H1 (cell line): ENCODE measurements around the gene LIF. TPM values are rescaled to one million over a fixed set of nuclear protein-coding genes. Genes with fewer than 3 reads are reported as not detected.

Experiments used
- ASH2L ChIP-seq: fragments of 200-600, 300-600 bp; sonication (generic); IDR thresholded peaks from one replicate; pipeline ENCODE4 v1.7.1; 2017; ENCODE audit warnings: low read length
- CHD1 ChIP-seq: IDR thresholded peaks from 2 replicates; pipeline ENCODE4 v1.6.1; 2012; ENCODE audit warnings: low read depth, low read length, improper control_type of control experiment
- CTBP2 ChIP-seq: IDR thresholded peaks from 2 replicates; pipeline ENCODE4 v1.7.0; 2011; ENCODE audit warnings: borderline replicate concordance, mild to moderate bottlenecking, moderate library complexity, mixed read lengths, low read length; ENCODE audit not compliant: insufficient read depth, insufficient read length
- GABPA ChIP-seq: IDR thresholded peaks from 2 replicates; pipeline ENCODE4 v1.6.1; 2011; ENCODE audit warnings: mild to moderate bottlenecking, low read length, moderate library complexity, borderline replicate concordance; ENCODE audit not compliant: insufficient read depth
- polyA plus RNA-seq, 7 experiments: library from polyadenylated mRNA; depleted of rRNA in 3 of 7; stranded (reverse) in 5 of 7; unstranded in 2 of 7; fragments of >200 nt in 5 of 7; fragments of 200-250 nt in 2 of 7; gene quantifications; 1 replicate in 5 of 7; 2 replicates in 1 of 7; 4 replicates in 1 of 7; pipeline versions ENCODE4 v1.2.1 to v1.2.3, GENCODE V29; 2011 to 2013; ENCODE audit warnings: missing spikeins in 2 of 7, mixed read lengths in 2 of 7
- total RNA-seq: library from RNA; stranded (reverse); fragmentation: NEBNext Ultra II Directional; extraction: Animal tissue kit (Norgen Biotek cat#: 25700); gene quantifications from 2 replicates; pipeline ENCODE4 v1.2.1, GENCODE V29; 2021

The LIF gene
- total and polyA plus RNA-seq, 2 of the 8 experiments (the other 6 are each of a cell fraction or from before 2014, with no cell fraction given): 3.3 to 3.5 TPM

DNA sequence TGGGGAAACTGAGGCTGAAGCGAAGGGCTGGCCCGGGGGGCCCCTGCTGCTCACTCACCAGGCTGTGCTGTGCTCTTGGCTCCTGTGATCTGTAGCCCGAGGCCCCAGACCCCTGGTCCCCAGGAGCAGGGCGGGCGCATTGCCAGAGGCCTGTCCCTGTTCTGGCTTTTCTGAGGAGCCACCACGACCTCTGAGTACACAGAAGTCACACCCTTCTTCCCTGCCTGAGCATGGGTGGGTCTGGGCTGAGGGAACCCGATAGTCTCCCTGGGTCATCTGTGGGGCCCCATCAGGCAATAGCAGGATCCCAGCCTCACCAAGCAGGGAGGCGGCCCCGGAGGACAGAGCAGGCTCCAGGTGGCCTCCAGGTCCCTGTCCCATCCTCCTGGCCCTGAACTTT, 37.6 kb upstream of the LIF start (continued):
- TF ChIP-seq CHD1: no peak
- no peak for TF ChIP-seq GABPA
- no peak for TF ChIP-seq ASH2L
- no peak for TF ChIP-seq CTBP2
